KMS-11 (cell line): ENCODE results near the gene SCAPER.

ENCODE experiments used
- H2AFZ ChIP-seq: fragments of 200-600 bp; sonication (generic); 2 replicates; pipeline ENCODE4 v1.6.1; 2016; ENCODE audit warnings: antibody characterized with exemption, mixed run types, low read depth
- H3K27ac ChIP-seq: fragments of 200-600 bp; sonication (generic); 2 replicates; pipeline ENCODE4 v1.6.1; 2016; ENCODE audit warnings: mild to moderate bottlenecking, mixed run types
- H3K27me3 ChIP-seq: fragments of 200-600 bp; sonication (generic); 2 replicates; pipeline ENCODE4 v1.6.1; 2017; ENCODE audit warnings: mild to moderate bottlenecking, low read depth, mixed run types, moderate library complexity; ENCODE audit not compliant: insufficient read depth
- H3K36me3 ChIP-seq: fragments of 200-600 bp; sonication (generic); 2 replicates; pipeline ENCODE4 v1.6.1; 2017; ENCODE audit warnings: mild to moderate bottlenecking, mixed run types; ENCODE audit not compliant: insufficient read depth
- H3K4me1 ChIP-seq: fragments of 200-600 bp; sonication (generic); 2 replicates; pipeline ENCODE4 v1.6.1; 2016; ENCODE audit warnings: mild to moderate bottlenecking, low read depth, mixed run types; ENCODE audit not compliant: poor library complexity, severe bottlenecking
- H3K4me2 ChIP-seq: fragments of 200-600 bp; sonication (generic); 2 replicates; pipeline ENCODE4 v1.7.0; 2016; ENCODE audit warnings: mild to moderate bottlenecking, mixed run types
- H3K4me3 ChIP-seq: fragments of 200-600 bp; sonication (generic); IDR thresholded peaks from 2 replicates; pipeline ENCODE4 v1.6.1; 2017; ENCODE audit warnings: low read depth, low read length, mixed read lengths; ENCODE audit not compliant: insufficient read depth
- H3K79me2 ChIP-seq: fragments of 200-600 bp; sonication (generic); 2 replicates; pipeline ENCODE4 v1.6.1; 2016; ENCODE audit warnings: low read depth, mixed run types; ENCODE audit not compliant: insufficient read depth
- H3K9ac ChIP-seq: fragments of 200-600 bp; sonication (generic); 2 replicates; pipeline ENCODE4 v1.6.1; 2016; ENCODE audit warnings: mild to moderate bottlenecking, mixed run types
- H4K20me1 ChIP-seq: fragments of 200-600 bp; sonication (generic); 2 replicates; pipeline ENCODE4 v1.6.1; 2016; ENCODE audit warnings: mild to moderate bottlenecking, mixed run types; ENCODE audit not compliant: insufficient read depth
- CTCF ChIP-seq: fragments of 200-600 bp; sonication (generic); conservative IDR thresholded peaks from 2 replicates; pipeline ENCODE4 v1.6.1; 2017; ENCODE audit warnings: low read depth, mild to moderate bottlenecking, antibody characterized with exemption, low read length, moderate library complexity, mixed read lengths

The SCAPER gene

GRCh38 chr15:76353023-76353577 is 552.0 kb downstream of the SCAPER start:
- TF ChIP-seq CTCF, result no peak
- Histone ChIP-seq H3K27ac (no peak overlapping the region), H3K9ac (no peak overlapping the region), H3K36me3 (no peaks in the 10 kb centered on the region), H4K20me1 (no peaks in the 10 kb centered on the region), H3K27me3 (no peaks in the 10 kb centered on the region), H3K4me2 (no peak overlapping the region), H3K4me3 (no peak overlapping the region), H2AFZ (no peak overlapping the region), H3K4me1 (no peaks in the 10 kb centered on the region), H3K79me2 (no peaks in the 10 kb centered on the region)

- H3K36me3 ChIP-seq, result no peaks in the 10 kb centered on the region
- no peaks in the 10 kb centered on the region for H4K20me1 ChIP-seq
- no peak overlapping the region for H3K9ac ChIP-seq
- H3K27ac ChIP-seq, result no peak overlapping the region
- H3K4me3 ChIP-seq, result no peak overlapping the region
- TF ChIP-seq CTCF, result no peak
- no peak overlapping the region for H2AFZ ChIP-seq
- no peaks in the 10 kb centered on the region for H3K79me2 ChIP-seq
- no peak overlapping the region for H3K4me2 ChIP-seq
- no peaks in the 10 kb centered on the region for H3K27me3 ChIP-seq
- H3K4me1 ChIP-seq, result no peaks in the 10 kb centered on the region
These were observed 555.7 kb downstream of the SCAPER start for GRCh38 chr15:76349301-76350070.

- no peaks in the 10 kb centered on the region for H3K79me2 ChIP-seq
- no peaks in the 10 kb centered on the region for H4K20me1 ChIP-seq
- no peaks in the 10 kb centered on the region for H3K36me3 ChIP-seq
- H3K4me2 ChIP-seq, result no peak overlapping the region
- H3K9ac ChIP-seq, result no peak overlapping the region
- no peaks in the 10 kb centered on the region for H3K4me1 ChIP-seq
- H3K27me3 ChIP-seq, result no peaks in the 10 kb centered on the region
- H3K27ac ChIP-seq, result no peak overlapping the region
- no peak overlapping the region for H2AFZ ChIP-seq
- TF ChIP-seq CTCF, result no peak
- no peak overlapping the region for H3K4me3 ChIP-seq
These were observed 557.6 kb downstream of the SCAPER start for GRCh38 chr15:76347482-76348055.

GRCh38 chr15:76346669-76347481 is 558.3 kb downstream of the SCAPER start:
- TF ChIP-seq CTCF, result no peak
- Histone ChIP-seq H2AFZ (no peak overlapping the region), H3K4me3 (no peak overlapping the region), H4K20me1 (no peaks in the 10 kb centered on the region), H3K27ac (no peak overlapping the region), H3K4me2 (no peak overlapping the region), H3K9ac (no peak overlapping the region), H3K27me3 (no peaks in the 10 kb centered on the region), H3K79me2 (no peaks in the 10 kb centered on the region), H3K36me3 (no peaks in the 10 kb centered on the region), H3K4me1 (no peaks in the 10 kb centered on the region)
